Umbilical cord (tissue), 2 donors: ENCODE measurements around the gene GMPPA. TPM values are rescaled to one million over a fixed set of nuclear protein-coding genes. Genes with fewer than 3 reads are reported as not detected.
A peak's percentile ranks its signal among the peaks of the same experiment; 100 is the strongest.

ENCODE experiments used
- DNase-seq: peaks from one replicate; pipeline ENCODE4 v3.0.0-alpha.2; 2015; ENCODE audit warnings: low spot score
- total RNA-seq: library from RNA; depleted of rRNA; stranded (reverse); fragments of >200 nt; gene quantifications from one replicate; pipeline ENCODE4 v1.2.3, GENCODE V29; 2014; ENCODE audit warnings: low replicate concordance; ENCODE audit not compliant: insufficient read depth

GMPPA gene
- total RNA-seq, 1 donor from 2014 or later = 44.1 TPM

DNA sequence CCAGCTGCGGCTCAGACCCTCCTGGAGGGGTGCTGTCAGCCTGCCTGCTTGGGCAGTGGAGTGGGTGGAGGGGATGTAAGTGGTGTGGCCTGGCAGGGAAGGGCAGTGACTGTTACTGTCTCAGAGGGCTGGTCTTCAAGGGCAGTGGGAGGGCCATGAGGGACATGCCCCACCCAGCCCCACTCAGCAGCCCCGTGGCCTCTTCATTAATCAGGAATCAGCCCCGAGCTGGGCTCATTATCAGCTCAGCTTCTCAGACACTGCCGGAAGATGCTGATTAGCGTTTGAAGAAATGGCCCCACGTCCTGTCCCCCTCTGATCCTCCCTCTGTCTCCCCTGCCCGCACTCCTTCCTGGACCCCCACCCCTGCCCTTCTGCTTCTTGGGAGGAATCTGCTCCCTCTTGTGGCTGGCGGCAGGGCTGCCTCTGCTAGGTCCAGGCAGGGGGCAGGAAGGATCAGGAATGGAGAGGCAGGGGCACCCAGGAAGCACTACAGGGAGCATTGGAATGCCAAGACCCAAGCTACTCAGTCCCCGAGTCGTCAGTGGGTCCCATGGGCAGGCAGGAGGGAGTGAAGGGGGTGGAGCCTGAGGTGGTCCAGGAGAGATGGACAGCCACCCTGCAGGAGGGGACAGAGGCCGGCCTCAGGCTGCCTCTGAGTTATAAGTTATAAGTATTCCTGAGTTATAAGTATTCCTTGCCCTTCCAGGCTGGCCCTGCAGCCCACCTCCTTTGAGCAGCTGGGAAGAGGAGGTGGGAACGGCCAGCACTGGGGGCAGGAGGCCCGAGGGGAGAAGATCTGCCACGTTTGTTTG is 22.6 kb downstream of the GMPPA start:
- DNase-seq = peak; percentile 74

DNA sequence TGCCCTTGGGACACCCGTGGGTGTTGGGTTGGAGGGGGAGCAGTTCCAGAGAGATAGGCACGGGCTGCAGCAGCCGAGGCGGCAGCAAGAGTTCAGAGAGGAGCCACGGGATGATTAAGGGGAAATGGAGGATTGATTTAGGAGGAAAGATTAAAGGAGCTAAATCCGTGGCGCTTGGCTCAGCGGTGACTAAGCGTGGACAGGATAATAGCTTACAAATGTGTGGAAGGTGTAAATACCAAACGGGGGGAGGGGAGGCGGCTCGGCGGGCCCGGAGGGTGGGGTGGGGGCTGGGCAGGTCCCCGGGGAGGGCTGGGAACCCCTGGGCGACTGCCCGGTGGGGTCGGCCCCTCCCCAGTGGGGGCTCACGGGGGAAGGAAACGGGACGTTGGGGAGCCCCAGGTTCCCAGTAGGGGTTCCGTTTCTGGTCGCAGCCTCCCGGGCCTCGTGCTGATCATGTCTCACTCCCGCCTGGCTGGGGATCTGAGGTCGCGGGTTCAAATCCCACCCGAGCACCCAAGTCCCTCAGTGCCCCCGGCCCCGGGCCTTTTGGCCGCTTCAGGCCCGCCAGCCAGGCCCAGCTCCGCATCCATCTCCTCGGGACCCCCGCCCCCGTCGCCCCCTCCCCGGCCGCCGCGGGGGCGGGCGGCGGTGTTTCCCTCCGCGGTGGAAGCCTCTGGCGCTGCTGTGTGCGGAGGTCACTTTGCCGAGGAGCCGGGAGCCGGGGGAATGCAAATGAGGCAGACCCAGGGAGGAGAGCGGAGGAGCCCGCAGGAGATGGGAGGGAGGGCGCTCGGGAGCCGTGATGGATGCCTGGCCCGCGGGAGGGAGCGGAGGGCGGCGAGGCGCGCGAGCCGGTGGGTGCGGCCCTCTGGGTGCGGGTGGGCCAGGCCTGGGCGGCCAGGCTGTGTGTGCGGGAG is 23.7 kb downstream of the GMPPA start:
- DNase-seq = peak; percentile 84

DNA sequence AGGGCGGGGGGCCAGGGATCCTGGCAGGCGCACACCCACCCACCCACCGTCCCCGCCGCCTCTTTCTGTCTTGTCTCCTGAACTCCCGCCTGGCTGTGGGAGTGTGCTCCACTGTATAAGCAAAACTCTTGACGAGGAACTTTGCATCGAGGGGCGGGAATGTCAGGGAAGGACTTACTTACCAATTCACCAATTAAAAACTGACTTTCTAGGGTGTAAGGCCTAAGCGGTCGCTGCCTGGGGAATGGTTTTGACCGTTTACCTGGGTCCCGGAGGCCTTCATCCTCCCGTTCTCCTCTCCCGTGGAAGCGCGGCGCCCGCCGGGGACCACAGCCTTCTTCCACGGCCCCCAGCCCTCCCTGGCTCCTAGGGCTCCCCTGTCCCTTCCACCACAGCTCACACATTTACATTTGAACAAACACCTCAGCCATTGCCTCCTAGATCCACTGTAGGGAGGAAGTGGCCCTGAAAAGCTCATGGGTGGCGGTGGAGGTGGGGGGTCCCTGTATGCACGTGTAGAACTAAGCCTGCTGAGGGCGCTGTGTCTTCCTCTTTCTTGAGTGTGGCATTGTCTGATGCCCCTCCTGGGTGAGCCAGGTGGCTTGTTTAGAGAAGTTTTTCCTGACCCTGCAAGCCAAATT is 24.5 kb downstream of the GMPPA start:
- peak; percentile 63 for DNase-seq

DNA sequence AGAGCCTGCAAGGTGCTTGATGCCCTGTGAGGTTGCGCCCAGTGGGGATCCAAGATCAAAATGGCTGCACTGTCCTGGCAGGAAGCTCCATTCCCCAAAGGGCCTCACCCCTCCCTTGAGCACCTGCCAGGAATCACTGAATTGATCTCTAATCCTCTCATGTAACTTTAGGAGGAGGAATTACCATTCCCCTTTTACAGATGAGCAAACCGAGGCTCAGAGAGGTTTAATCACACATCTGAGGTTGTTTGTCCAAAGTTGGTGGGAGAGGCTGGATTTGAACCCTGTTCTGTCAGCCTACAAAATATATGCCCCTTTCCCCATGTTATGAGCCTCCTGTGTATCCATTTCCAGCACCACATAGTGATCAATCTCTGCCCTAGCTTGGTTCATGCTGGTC is 26.1 kb downstream of the GMPPA start:
- DNase-seq = no peak

DNA sequence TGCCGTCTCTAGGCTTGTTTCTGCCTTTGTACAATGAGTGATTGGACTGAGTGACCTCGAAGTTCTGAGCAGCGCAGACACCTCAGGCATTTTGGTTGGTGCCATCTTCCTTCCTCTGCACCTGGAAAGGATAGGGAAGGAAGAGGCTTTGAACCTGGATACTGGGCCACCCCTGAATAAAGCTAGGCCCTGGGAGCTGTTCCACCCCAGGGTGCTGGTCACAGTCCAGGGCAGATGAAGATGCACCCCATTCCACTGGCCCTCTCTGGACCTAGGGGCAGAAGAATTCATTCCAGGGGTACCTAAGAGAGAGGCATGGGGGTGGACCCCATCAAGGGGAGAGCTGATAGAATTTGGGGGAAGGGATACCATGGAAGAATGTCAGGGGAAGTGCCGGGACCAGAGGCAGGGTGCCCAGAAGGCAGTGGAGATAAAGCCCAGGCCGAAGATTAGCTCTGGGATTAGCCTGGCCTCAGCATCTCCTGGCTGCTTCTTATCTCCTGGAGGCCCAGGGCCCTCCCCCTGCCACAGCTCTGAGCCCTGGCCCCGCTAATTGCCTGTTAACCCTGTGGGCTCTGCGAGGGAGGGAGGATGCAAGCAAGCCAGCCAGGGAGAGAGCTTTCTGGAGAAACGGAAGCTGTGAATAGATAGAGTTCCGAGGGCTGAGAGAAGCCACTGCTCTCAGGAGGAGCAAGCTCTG is 27.0 kb downstream of the GMPPA start:
- DNase-seq = peak; percentile 87

DNA sequence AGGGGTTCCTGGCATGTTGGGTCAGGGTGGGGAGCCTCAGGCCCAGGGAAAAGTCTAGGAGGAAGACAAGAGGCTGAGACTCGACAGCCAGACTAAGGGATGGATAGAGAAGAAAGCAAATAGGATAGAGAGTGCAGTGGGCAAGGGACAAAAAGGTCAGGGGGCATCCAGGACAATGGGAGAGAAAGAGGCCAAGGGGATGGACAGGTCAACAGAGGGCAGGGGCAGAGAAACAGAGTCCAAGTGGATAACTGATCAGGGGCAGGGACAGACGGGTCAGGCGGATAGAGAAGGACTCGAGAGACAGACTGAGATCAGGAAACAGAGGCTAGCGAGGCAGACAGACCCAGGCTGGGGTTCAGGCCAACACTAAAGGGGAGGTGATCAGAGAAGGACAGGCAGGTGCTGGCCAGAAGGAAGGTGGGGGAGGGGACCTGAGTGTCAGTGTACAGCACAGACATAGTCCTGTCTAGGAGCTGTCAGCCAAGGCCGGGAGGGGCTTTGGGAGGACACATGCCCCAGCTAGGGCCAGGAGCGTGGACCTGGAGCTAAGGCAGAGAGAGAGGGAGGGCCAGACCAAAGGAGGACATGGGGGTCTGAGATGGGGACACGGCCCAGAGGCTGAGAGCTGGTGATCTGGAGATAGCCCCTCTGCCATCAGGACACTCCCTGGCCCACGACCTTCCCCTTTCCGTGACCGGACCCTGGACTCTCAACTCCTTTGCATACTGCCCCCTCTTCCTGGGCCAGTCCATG is 27.8 kb downstream of the GMPPA start:
- DNase-seq = no peak

DNA sequence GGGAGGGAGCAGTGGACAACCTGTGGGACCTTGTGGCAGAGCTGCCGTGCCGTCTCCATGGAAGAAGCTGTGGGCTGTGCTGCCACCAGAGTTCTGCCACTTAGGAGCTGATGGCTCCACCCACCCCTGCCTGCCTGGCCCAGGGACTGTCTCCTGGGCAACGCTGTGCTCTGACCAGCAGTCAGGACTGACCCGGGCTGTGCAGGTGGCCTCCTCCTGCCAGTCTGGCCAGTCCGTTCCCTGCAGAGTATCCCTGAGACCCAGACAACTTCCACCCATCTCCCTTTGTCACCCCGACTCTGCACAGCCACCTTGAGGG is 28.3 kb downstream of the GMPPA start:
- no peak for DNase-seq

DNA sequence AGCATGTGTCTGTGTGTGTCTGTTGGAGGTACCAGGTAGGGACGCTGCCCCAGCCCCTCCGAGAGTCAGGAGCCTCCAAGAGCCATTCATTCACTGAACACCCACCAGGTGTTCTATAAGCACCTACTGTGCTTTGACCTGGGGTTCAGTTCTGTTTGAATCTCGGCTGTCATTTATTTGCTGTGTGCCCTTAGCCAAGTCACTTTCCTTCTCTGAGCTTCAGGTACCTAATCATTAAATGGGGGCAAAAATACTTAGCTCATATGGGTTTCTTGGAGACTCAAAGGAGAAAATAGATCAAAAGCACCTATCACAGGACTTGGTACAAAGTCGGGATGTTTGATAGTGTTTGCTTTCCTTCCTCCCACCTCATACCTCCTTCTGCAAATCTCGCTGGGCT is 28.8 kb downstream of the GMPPA start:
- no peak for DNase-seq

DNA sequence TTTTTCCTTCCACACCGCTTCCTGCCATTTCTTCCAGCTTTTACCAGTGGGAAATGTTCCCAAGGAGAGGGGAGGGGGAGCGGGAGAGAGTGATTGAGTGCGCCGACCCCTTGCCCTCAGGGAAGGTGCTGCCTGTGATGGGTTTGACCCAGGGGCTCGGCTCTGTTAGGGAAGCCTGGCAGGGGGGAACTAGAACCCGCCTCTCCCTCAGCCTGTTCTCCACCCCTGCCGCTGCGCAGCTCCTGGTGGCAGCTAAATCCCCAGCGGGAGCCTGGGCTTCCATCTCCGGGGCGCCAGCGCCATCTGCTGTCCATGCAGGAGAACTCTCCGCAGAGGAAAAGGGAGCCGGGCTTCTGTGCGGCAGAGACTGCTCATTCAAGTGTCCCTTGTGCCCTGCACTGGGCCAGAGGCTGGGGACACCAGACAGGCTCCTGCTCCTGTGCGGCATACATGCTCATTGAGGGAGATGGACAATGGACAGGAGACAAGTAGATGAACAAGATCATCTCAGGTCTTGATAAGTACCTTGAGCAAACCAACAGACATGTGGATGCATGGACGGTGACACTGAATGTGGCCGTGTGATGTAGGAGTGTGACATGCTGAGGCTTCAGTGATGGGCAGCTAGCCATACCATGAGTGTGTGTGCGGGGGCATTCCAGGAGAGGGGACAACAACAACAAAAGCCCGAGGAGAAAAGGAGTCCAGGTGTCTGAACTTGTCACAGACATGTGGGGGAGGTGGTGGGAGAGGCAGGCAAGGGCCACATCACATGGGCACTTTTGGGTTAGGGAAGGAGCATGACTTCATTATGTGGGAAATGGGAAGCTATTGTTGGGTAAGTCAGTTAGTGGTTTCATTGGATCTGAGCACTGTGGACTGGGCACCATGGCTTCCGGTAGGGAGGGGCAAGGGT is 31.6 kb downstream of the GMPPA start:
- peak; percentile 91 for DNase-seq

DNA sequence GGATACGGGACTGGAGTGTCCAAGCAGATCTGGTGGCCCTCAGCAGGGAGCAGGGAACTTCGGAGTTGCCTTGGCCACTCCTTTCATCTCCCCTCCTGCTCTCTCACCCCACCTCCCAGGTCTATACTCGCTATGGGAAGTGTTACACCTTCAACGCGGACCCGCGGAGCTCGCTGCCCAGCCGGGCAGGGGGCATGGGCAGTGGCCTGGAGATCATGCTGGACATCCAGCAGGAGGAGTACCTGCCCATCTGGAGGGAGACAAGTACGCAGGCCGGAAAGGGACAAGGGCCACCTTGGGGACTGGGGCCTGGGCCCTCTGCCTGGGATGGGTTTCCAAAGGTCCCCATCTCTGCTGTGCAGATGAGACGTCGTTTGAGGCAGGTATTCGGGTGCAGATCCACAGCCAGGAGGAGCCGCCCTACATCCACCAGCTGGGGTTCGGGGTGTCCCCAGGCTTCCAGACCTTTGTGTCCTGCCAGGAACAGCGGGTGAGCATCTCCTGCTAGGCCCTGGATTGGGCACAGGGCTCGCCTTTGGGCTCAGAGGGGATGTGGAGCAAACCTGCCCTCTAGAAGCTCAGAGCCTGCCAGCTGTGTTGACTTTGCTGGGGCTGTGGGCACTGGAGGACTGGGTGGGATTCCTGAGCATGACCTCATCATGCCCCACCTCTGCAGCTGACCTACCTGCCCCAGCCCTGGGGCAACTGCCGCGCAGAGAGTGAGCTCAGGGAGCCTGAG is 33.1 kb downstream of the GMPPA start:
- no peak for DNase-seq

DNA sequence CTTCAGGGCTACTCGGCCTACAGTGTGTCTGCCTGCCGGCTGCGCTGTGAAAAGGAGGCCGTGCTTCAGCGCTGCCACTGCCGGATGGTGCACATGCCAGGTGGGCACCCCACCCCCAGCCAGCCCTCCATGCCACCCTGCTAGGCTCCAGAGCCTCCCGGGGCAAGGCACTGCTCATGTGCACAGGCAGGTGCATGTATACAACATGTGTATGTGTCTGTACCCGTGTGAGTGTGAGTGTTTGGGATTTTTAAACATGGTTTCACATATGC is 33.6 kb downstream of the GMPPA start:
- DNase-seq = no peak

DNA sequence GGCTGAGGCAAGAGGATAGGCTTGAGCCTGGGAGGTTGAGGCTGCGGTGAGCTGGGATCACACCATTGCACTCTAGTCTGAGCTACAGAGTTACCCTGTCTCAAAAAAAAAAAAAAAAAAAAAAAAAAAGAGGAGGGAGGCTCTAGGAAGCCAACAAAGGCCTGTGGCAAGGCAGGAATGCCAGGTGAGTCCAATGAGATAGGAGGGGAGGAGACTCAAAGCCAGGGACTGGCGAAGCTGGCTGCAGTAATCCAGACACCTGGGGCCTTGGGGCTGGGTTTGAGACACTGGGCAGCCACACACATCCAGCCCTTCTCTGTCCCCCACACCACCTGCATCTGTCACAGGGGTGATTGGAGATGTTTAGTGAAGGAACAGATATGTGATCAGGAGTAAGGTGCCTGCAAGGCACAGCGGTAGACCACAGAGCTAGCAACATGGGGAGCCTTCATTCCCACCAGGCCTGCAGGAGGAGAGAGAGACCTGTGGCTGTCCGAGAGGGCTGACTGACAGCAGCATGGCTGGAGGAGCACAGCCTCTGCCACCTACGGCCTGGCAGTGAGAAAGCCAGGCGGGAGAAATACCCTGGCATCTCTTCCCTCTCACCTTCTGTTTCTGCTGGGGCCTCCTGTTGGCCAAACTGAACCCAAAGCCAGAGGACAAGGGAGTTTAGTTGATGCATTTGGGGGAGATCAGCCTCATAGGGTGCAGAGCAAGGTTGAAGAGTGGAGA is 35.4 kb downstream of the GMPPA start:
- DNase-seq = no peak

DNA sequence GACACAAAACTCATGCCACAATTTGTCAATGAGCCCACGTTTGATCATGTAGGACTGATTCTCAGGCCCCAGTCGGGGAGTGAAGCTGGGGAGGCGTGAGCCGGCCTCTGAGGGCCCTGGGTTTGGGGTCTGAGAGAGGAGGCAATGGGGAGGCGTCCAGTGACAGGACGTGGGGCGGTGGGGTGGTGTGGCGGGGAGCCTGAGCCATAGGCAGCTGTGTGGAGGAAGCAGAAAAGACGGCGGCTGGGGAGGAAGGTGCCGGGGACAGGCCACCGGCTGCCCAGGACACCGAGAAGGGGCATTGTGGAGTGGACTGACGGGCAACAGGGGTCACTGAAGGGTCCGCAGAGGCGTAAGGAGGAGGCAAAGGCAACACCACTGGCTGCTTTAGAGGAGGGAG is 37.7 kb downstream of the GMPPA start:
- DNase-seq = no peak

DNA sequence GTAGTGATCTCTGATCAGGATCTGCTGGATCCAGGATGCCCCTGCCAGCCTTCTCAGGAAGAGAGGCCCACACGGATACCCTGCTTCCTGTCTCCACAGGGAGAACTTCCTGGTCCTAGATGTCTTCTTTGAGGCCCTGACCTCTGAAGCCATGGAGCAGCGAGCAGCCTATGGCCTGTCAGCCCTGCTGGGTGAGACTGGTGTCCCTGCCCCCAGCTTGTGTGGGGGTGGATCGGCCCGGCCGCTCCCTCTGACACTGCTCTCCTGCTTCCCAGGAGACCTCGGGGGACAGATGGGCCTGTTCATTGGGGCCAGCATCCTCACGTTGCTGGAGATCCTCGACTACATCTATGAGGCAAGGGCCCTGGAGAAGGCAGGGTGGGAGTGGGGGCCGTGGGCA is 38.3 kb downstream of the GMPPA start:
- no peak for DNase-seq

DNA sequence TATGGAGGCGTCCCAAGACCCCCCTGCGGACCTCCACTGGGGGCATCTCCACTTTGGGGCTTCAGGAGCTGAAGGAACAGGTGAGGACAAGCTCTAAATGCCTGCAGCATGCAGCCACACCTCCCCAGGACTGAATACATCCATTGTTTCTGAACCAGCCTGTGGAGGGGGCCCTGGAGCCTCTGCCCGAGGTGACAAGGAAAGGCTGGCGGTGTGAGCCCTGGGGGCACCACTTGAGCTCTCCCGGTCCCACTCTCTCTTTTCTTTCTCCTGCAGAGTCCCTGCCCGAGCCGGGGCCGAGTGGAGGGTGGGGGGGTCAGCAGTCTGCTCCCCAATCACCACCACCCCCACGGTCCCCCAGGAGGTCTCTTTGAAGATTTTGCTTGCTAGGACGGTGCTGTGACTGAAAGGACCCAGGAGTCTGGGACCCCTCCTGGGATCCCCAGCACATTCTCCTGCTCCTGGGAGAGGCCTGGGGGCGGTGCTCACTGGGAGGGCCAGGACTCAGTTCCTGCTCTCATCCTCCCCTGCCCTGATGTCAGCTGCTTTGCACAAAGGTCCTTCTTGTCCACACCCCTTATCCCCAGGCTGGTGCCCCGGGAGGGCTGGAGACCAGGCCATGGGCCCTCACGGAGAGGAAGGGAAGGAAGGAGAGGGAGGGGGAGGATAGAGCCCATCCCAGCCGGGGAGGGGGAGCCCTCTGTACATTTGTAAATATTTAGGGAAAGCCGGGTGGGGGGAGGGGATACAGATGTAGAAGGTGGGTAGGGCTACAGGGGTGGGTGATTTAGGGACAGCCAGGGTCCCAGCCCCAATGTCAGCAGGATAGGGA is 39.2 kb downstream of the GMPPA start:
- peak; percentile 56 for DNase-seq

DNA sequence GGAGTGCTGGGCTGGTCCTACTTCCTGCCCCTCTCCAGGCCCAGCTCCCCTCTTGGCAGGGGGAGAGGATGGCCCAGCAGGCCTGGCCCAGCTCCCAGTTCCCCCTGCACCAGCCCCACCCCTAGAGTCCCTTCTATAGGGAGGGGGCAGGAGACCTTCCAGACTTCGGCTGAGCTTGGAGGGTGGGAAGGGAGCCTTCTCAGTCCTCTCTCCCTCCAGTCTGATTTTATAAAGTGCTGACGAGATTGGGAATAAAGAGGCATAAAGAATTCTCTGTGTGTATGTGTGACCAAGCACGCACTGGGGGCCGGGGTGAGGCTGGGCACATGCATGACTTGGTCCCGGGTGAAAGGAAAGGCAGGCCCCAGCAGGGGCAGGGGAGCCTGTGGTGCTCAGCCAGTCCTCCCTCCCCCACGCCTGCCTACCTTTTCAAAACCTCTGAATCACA is 39.8 kb downstream of the GMPPA start:
- peak; percentile 70 for DNase-seq

DNA sequence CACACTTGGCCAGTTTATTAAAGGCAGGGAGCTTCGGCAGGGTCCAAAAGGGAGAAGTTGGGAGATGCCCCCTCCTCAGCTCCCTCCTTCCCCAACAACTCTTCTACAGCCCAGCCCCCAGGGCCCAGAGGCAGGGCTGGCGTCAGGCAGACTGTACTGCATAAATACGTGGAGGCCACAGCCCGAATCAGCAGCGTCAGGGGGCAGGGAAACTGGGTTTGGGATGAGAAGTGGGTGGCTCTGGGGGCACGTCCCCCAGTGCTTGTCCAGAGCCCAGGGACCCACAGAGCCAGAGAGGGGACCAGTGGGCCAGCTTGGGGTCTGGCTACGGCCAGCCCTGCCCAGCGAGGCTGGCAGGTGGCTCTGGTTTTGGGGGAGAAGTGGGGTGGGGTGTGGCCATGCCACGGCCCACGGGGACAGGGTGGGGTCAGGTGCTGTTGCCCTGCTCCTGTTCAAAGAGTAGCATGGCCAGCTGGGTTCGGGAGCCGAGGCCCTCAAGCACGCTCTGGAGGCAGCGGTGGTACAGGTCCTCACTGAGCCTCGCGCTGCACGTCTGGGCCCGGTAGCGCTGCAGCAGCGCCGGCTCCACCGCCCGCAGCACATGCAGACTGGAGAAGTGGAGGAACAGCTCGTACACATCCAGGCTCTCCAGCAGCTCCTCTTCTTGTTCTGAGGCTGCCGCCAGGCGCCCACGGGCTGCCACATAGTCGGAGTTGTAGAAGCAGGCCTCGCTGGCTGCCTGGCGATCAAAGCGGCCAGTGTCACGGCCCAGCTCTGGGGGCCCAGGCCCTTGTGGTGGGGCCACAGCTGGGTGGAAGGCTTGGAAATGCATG is 40.5 kb downstream of the GMPPA start:
- DNase-seq = peak; percentile 12
